Measurements from ENCODE around the gene LDLRAP1.

The LDLRAP1 gene

DNA sequence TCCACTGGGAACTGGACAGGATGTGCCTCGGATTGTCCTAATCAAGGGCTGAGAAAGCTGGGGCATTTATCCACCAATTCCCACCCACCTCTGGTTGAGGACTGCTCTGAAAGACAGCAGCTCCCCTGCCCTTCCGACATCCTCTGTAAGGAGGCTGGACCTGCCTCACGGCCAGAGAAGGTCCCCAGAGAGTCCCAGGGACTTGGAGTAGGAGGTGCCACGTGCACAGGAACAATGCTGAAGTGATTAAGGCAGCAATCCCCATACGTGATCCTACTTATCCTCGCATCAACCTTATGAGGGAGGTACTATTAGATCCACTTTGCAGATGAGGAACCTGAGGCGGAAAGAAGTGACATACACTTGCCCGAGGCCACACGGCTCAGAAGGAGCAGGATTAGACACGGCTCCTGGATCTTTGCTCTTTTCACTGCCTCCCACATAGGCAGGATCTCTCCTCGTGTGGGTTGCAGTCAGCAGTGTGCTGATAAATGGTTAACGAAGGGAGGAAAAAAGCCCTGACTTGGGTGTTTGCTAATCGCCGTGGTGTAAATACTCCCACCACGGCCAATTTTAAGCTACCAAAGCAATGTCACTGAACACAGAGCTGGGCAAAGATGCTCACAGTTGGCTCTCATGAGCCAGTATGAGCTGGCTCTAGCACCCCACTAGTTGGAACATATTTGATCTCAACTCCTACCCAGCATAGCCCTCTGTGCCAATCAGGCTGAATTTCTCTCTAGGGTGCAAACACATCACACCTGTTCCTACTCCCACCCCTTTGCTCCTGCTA is 18.6 kb upstream of the LDLRAP1 start:
- no peak for DNase-seq

GRCh38 chr1:25525361-25525688 is 18.1 kb upstream of the LDLRAP1 start:
- no peak for DNase-seq

DNA sequence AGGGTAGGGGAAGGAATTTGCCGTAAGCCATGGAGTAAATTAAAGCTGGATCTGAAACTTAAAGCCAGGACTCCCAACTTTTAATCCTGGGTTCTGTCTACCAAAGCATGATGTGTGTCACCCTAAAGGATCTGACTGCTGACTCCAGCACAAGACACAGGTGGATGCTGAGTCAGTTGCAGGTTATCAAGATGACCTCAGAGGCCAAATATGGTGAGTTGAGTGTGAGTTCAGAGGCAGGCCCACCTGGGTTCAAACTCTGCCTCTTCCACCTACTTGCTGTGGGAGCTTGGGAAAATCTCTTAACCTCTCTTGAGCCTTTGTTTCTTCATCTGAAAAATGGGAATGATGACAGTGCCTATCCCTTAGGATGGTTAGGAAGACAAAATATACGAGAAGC is 16.7 kb upstream of the LDLRAP1 start:
- DNase-seq = no peak

DNA sequence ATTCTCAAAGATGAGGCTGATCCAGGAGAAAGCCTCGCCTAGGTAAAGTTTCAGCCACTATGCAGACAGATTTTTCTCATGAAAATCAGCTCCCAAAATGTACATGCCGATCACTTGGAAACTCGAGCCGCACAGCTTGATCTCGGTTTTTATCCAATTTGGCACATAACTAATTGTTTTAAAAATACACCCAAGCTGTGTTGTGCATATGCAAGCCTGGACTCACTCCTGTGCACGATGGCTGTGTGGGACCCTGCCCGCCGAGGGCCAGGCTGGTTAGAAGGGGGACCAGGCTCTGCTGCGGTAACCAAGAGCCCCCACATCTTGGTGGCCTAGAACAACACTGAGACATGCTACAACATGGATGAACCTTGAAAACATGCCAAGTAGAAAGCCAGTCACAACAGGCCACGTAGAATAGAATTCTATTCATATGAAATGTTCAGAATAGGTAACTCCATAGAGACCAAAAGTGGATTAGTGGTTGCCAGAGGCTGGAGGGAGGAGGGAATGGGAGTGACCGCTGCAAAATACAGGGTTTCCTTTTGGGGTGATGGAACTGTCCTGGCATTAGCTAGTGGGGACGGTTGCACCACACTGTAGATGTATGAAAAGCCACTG is 16.1 kb upstream of the LDLRAP1 start:
- no peak for DNase-seq

- no peak for DNase-seq
Measured at GRCh38 chr1:25527946-25528595, 15.3 kb upstream of the LDLRAP1 start.

DNA sequence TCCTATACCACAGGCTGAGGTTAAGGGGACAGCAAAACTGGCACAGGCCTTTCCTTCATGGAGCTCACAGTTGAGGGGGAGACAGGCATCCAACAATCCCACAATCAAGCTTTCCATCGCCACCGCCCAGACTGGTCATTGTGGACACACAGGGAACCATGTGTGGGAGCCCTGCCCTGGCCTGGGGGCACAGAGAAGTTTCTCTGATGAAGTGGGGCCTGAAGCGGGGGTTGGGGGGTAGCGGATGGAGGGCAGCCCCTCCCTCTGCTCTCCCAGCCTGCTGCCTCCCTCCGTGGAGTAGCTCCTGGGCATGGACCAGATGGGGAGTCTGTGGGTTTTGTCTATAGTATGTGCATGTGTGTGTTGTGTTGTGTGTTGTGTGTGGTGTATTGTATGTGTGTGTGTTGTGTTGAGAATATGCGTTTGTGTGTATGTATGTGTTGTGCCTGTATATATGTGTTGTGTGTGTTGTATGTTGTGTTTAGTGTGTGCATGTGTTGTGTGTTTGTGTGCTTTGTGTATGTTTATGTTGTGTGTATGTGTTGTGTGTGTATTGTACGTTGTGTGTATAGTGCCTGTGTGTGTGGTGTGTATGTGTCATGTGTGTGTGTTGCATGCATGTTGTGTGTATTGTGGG is 14.4 kb upstream of the LDLRAP1 start:
- DNase-seq = no peak

DNA sequence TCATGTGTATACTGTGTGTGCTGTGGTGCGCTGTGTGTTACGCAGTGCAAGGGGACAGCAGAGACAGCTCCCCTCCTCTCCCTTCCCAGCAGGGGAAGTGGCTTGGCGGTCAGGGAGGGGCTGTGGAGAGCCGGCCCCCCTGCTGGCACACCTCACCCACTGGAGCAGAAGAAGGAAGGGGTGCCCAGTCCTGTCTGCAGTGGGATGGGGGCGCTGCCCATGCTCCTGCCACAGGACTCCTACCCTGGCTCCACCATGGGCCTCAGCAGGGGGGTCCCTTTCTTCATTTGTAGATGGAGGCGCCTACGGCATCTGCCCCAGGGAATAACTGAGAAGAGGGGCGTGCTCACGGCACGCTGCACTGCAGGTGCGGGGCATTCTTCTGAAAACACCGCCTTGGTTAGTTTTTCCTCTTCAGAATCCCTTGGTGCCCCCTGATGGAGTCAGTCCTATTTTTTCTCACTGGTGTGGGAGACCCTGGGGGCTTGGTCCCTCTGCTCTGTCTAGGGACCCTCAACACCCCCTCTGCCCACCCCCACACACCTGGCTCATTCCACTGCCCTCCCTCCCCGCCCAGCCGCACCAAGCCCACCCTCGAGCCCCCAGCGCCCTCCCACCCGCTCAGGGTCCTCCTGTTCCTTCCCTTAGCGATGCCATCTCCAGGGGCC is 13.8 kb upstream of the LDLRAP1 start:
- DNase-seq = no peak

- DNase-seq = no peak
Measured at GRCh38 chr1:25530186-25531081, 13.0 kb upstream of the LDLRAP1 start.

- no peak for DNase-seq
Measured at GRCh38 chr1:25531082-25531461, 12.3 kb upstream of the LDLRAP1 start.

- no peak for DNase-seq
Measured at GRCh38 chr1:25532970-25533369, 10.4 kb upstream of the LDLRAP1 start.

DNA sequence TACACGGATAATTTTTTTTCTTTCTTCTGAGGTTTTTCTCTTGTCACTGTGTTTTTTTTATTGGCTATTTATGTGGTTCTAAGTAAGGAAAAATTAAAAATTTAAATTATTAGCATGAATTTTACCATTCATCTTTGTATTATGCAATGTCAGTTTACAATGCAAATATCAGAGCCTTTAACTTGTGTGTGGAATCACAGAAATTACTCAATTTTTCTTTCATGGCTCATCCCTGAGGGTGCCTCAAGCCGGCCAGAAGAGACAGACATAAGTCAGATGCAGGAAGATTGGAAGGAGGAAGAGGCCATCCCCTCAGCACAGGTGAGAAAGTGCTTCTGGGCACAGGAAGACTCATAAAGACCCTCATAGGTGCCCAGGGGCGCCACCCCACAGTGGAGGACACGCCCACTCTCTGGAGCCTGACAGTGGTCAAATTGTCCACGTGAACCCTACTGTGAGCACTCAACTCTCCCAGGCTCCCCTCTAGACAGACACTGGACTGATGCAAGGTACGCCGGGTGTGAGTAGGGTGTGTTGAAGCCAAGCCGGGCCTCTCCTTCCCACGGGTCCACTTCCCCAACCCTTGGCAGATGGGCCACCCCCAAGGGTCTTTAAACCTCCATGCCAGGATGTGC is 9.5 kb upstream of the LDLRAP1 start:
- no peak for DNase-seq

DNA sequence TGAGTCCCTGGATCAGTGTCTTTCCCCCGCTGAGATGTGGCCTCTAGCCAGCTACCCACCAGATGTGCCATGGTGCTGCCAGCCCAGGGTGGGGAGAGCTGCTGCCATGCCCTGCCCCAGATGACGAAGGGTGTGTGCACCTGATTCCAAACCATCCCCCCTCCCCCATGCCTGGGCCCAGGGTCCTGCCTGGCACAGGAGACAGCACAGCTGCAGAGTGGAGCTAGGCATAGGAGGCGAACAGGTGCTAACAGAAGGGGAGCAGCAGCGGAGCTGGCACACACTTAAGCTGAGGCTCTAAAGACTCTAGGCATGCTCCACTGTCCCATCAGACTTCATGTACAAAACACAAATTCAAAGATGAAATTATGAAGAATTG is 9.0 kb upstream of the LDLRAP1 start:
- no peak for DNase-seq

- no peak for DNase-seq
Measured at GRCh38 chr1:25536124-25536523, 7.3 kb upstream of the LDLRAP1 start.

DNA sequence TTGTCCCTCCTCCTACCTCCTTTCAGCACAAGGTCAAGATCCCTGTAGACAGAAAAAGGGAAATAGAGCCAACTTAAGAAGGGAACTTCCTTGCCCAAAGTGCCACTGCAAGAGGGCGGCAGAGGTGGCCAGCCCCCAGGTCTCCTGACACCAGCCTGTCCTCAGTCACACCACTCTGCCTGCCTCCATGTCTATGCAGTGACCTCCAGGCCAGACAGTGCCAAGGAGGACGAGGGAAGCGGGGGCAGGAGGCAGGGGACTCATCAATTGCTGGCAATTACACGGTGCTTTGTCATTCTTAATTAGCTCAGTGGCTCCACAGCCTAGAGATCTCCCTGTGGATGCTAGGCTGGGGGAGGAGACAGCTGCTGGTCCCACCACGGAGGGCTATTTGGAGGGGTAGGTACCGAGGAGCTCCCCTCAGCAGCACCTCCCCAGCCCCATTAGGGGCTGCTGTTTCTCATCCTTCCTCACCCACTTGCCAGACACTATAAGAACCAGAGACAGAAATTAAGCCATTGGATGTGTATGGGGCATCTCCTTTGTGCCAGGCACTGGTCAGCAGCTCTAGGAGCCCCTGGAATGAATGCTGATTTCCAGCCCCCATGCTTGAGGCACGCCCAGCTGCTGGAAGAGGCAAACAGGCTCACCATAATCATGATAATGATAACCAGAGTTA is 6.1 kb upstream of the LDLRAP1 start:
- no peak for DNase-seq

- DNase-seq = no peak
Measured at GRCh38 chr1:25538191-25538767, 5.1 kb upstream of the LDLRAP1 start.

- no peak for DNase-seq
Measured at GRCh38 chr1:25540750-25541342, 2.6 kb upstream of the LDLRAP1 start.

DNA sequence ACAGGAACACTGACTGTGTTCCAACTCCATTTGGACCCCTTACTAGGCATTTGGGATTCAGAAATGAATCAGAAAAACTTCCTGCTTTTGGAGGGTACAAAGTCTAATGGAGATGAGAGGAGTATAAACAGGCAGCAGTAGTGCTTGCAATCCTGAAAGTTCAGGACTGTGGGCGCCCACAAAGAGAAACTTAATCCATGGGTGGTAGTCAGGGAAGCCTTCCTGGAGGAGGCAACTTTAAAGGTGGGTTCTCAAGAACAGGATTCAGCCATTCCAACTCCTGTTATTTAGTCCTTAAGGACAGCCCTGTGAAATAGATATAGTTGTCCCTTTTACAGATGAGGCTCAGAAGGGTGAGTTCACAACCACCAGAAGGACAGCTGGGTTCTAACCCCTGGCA is 2.0 kb upstream of the LDLRAP1 start:
- DNase-seq = no peak

- DNase-seq = no peak
Measured at GRCh38 chr1:25541889-25542658, 1.3 kb upstream of the LDLRAP1 start.

DNA sequence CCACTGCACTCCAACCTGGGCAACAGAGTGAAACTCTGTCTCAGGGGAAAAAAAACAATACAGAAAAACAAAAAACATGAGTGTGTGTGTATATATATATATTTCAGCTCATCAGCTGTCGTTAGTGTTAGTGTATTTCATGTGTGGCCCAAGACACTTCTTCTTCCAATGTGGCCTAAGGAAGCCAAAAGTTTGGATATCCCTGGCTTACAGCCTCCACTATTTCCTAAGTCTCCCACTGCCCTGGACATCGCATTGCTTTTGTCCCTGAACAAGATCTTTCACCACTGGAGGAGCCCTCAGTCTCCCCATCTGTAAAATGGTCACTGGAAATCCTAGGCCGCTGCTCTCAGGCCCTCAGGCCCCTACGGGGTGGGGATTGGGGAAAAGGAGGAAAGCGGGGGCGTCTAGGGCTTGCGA is 391 bp upstream of the LDLRAP1 start:
- no peak for DNase-seq

Measured in NCI-H526 treated with DMSO at 0.1 percent for 48 hours (cell line).